WTC11 (cell line): Measurements from ENCODE around the gene RTKN. TPM values are rescaled to one million over a fixed set of nuclear protein-coding genes. Genes with fewer than 3 reads are reported as not detected.

ENCODE experiments used
- FOXP1 ChIP-seq: sonication (generic); formaldehyde crosslinking; IDR thresholded peaks from 2 replicates; pipeline ENCODE4 v1.8.0; 2022; ENCODE audit warnings: missing genetic modification reagents, mild to moderate bottlenecking, moderate library complexity, borderline replicate concordance
- JAZF1 ChIP-seq: fragments of 250-450 bp; sonication (Bioruptor Pico); IDR thresholded peaks from 2 replicates; pipeline ENCODE4 v1.9.0; 2021; ENCODE audit warnings: moderate library complexity, mild to moderate bottlenecking, inconsistent platforms
- NFYB ChIP-seq: sonication (generic); formaldehyde crosslinking; conservative IDR thresholded peaks from 2 replicates; pipeline ENCODE4 v1.8.0; 2022; ENCODE audit warnings: low read depth, missing genetic modification reagents
- OVOL2 ChIP-seq: fragments of 250-450 bp; sonication (Bioruptor Pico); IDR thresholded peaks from 2 replicates; pipeline ENCODE4 v1.9.0; 2021; ENCODE audit warnings: mild to moderate bottlenecking, borderline replicate concordance
- SMAD3 ChIP-seq: sonication (generic); formaldehyde crosslinking; IDR thresholded peaks from 2 replicates; pipeline ENCODE4 v1.8.0; 2022; ENCODE audit warnings: missing genetic modification reagents, mild to moderate bottlenecking, borderline replicate concordance
- SMAD4 ChIP-seq: sonication (generic); formaldehyde crosslinking; IDR thresholded peaks from 2 replicates; pipeline ENCODE4 v1.8.0; 2022; ENCODE audit warnings: mild to moderate bottlenecking, missing genetic modification reagents
- SOX15 ChIP-seq: fragments of 250-450 bp; sonication (Bioruptor Pico); IDR thresholded peaks from 2 replicates; pipeline ENCODE4 v1.9.0; 2021; ENCODE audit warnings: mild to moderate bottlenecking
- ZNF423 ChIP-seq: fragments of 250-450 bp; sonication (Bioruptor Pico); IDR thresholded peaks from 2 replicates; pipeline ENCODE4 v2.1.2; 2022; ENCODE audit warnings: mild to moderate bottlenecking, moderate library complexity
- total RNA-seq: library from RNA; stranded (reverse); gene quantifications from 3 replicates; pipeline ENCODE4 v1.2.3, GENCODE V29; 2021
- TF ChIP-seq, protein P1 (sequence below): sonication (generic); formaldehyde crosslinking; IDR thresholded peaks from 2 replicates; pipeline ENCODE4 v1.8.0; 2023; ENCODE audit warnings: missing genetic modification reagents, mild to moderate bottlenecking, borderline replicate concordance
- TF ChIP-seq, protein P2 (sequence below): sonication (generic); formaldehyde crosslinking; IDR thresholded peaks from 2 replicates; pipeline ENCODE4 v1.8.1; 2022; ENCODE audit warnings: low read depth, missing genetic modification reagents, borderline replicate concordance
- TF ChIP-seq, protein P3 (sequence below): fragments of 250-450 bp; sonication (Bioruptor Pico); IDR thresholded peaks from 2 replicates; pipeline ENCODE4 v2.1.2; 2022; ENCODE audit warnings: mild to moderate bottlenecking, moderate library complexity
- TF ChIP-seq, protein P4 (sequence below): sonication (generic); formaldehyde crosslinking; IDR thresholded peaks from 2 replicates; pipeline ENCODE4 v1.8.0; 2022; ENCODE audit warnings: mild to moderate bottlenecking, missing genetic modification reagents
- TF ChIP-seq, protein P5 (sequence below): sonication (generic); formaldehyde crosslinking; IDR thresholded peaks from 2 replicates; pipeline ENCODE4 v1.8.0; 2022; ENCODE audit warnings: mild to moderate bottlenecking, missing genetic modification reagents
- TF ChIP-seq, protein P6 (sequence below): fragments of 250-450 bp; sonication (Bioruptor Pico); conservative IDR thresholded peaks from 2 replicates; pipeline ENCODE4 v1.9.0; 2021; ENCODE audit warnings: mild to moderate bottlenecking

RTKN gene
- total RNA-seq, 1 experiment from 2014 or later = 80.1 TPM

DNA sequence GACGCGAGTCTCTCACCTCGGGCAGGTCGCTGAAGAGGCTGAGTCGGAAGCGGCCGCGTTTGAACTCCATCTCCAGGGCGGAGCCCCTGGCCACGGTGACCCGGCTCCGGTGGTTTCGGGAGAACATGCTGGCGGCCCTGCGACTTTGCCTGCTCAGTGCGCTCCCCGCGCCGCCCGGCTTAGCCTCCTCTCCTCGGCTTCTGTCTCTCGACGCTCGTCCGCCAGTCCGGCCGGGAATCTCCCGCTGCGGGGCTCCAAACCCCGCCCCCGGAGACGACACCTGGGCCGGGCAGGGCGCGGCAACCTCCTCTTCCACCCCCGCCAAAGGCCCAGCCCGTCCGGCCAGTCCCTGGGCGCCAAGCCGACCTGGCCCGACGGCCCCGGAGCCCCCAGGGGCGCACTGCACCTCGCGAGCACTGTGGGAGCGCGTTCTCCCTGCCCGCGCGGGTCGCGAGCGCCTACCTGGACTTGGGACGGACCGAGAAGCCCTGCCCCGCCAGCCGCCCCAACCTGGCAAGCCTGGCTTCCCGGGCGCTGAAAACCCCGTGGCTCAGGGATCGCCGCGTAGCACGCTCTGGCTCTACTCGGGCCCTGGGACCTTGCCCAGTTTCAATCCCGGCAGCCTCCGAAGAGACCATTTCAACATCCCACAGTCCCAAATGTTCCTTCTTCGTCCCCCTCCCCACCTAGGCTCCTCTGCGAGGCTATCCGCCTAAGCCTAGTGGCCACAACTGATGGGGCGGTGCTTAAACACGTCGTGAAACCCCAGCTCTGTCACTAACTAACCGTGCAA, at the start of gene RTKN (continued):
- TF ChIP-seq, protein P1, sequence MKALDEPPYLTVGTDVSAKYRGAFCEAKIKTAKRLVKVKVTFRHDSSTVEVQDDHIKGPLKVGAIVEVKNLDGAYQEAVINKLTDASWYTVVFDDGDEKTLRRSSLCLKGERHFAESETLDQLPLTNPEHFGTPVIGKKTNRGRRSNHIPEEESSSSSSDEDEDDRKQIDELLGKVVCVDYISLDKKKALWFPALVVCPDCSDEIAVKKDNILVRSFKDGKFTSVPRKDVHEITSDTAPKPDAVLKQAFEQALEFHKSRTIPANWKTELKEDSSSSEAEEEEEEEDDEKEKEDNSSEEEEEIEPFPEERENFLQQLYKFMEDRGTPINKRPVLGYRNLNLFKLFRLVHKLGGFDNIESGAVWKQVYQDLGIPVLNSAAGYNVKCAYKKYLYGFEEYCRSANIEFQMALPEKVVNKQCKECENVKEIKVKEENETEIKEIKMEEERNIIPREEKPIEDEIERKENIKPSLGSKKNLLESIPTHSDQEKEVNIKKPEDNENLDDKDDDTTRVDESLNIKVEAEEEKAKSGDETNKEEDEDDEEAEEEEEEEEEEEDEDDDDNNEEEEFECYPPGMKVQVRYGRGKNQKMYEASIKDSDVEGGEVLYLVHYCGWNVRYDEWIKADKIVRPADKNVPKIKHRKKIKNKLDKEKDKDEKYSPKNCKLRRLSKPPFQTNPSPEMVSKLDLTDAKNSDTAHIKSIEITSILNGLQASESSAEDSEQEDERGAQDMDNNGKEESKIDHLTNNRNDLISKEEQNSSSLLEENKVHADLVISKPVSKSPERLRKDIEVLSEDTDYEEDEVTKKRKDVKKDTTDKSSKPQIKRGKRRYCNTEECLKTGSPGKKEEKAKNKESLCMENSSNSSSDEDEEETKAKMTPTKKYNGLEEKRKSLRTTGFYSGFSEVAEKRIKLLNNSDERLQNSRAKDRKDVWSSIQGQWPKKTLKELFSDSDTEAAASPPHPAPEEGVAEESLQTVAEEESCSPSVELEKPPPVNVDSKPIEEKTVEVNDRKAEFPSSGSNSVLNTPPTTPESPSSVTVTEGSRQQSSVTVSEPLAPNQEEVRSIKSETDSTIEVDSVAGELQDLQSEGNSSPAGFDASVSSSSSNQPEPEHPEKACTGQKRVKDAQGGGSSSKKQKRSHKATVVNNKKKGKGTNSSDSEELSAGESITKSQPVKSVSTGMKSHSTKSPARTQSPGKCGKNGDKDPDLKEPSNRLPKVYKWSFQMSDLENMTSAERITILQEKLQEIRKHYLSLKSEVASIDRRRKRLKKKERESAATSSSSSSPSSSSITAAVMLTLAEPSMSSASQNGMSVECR (CRISPR knock-in tag) = 0 out of 2 replicates have a peak, but pooled peaks have one; percentile 57
- TF ChIP-seq NFYB (CRISPR knock-in tag) = no peak
- TF ChIP-seq ZNF423 (CRISPR knock-in tag) = 0 out of 2 replicates have a peak, but pooled peaks have one; percentile 17
- 0 out of 2 replicates have a peak, but pooled peaks have one; percentile 29 for TF ChIP-seq SMAD3 (CRISPR knock-in tag)
- TF ChIP-seq SOX15 (CRISPR knock-in tag) = no peak
- TF ChIP-seq, protein P2, sequence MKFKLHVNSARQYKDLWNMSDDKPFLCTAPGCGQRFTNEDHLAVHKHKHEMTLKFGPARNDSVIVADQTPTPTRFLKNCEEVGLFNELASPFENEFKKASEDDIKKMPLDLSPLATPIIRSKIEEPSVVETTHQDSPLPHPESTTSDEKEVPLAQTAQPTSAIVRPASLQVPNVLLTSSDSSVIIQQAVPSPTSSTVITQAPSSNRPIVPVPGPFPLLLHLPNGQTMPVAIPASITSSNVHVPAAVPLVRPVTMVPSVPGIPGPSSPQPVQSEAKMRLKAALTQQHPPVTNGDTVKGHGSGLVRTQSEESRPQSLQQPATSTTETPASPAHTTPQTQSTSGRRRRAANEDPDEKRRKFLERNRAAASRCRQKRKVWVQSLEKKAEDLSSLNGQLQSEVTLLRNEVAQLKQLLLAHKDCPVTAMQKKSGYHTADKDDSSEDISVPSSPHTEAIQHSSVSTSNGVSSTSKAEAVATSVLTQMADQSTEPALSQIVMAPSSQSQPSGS (CRISPR knock-in tag) = no peak
- TF ChIP-seq, protein P3, sequence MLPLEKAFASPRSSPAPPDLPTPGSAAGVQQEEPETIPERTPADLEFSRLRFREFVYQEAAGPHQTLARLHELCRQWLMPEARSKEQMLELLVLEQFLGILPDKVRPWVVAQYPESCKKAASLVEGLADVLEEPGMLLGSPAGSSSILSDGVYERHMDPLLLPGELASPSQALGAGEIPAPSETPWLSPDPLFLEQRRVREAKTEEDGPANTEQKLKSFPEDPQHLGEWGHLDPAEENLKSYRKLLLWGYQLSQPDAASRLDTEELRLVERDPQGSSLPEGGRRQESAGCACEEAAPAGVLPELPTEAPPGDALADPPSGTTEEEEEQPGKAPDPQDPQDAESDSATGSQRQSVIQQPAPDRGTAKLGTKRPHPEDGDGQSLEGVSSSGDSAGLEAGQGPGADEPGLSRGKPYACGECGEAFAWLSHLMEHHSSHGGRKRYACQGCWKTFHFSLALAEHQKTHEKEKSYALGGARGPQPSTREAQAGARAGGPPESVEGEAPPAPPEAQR (CRISPR knock-in tag) = no peak
- no peak for TF ChIP-seq SMAD4 (CRISPR knock-in tag)
- TF ChIP-seq, protein P4, sequence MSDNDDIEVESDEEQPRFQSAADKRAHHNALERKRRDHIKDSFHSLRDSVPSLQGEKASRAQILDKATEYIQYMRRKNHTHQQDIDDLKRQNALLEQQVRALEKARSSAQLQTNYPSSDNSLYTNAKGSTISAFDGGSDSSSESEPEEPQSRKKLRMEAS (CRISPR knock-in tag) = peak; percentile 71
- peak; percentile 84; the same call in 1 of the 2 replicates for TF ChIP-seq FOXP1 (CRISPR knock-in tag)
- no peak for TF ChIP-seq OVOL2 (CRISPR knock-in tag)
- no peak for TF ChIP-seq JAZF1 (CRISPR knock-in tag)
- TF ChIP-seq, protein P5, sequence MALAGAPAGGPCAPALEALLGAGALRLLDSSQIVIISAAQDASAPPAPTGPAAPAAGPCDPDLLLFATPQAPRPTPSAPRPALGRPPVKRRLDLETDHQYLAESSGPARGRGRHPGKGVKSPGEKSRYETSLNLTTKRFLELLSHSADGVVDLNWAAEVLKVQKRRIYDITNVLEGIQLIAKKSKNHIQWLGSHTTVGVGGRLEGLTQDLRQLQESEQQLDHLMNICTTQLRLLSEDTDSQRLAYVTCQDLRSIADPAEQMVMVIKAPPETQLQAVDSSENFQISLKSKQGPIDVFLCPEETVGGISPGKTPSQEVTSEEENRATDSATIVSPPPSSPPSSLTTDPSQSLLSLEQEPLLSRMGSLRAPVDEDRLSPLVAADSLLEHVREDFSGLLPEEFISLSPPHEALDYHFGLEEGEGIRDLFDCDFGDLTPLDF (CRISPR knock-in tag) = 0 out of 2 replicates have a peak, but pooled peaks have one; percentile 18
- TF ChIP-seq, protein P6, sequence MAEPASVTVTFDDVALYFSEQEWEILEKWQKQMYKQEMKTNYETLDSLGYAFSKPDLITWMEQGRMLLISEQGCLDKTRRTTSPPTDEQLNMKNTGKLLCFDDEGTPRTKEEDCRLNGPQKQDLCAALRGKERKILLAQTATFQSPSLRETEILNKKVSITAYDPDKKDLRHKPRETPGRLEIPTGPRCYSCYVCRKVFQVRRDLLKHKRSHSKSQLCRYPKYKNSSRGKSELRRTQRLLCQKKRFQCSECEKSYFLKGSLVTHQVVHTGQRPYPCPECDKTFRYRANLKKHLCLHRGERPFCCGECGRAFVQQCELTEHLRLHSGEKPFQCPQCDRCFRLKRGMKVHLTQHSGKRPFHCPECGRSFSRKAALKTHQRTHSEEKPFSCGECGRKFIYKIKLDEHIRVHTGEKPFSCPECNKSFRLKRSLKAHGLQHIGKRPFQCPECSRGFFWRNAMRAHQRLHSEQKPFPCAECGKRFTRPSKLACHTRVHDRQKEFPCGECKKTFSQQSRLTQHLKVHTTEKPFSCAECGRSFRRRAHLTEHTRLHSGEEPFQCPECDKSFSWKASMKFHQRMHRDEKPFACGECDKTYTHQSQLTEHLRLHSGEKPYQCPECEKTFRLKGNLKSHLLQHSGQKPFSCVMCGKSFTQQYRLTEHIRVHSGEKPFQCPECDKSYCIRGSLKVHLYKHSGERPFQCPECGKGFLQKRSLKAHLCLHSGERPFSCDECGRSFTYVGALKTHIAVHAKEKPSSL = no peak
